ENCODE results near the gene PRKD2. TPM values are rescaled to one million over a fixed set of nuclear protein-coding genes. Genes with fewer than 3 reads are reported as not detected.

The PRKD2 gene
- total and polyA plus RNA-seq, 2 of the 8 experiments (the other 6 are each of a cell fraction or from before 2014, with no cell fraction given) = 24.4 to 63.8 TPM

- Histone ChIP-seq H3K23me2 (ENCODE audit: low read depth, low read length) (peaks cover 11% of the 10 kb centered on the region; the same call in 1 of the 2 replicates), H4K8ac (ENCODE audit: extremely low read depth, insufficient read depth, low read length) (no peak overlapping the region), H2BK15ac (ENCODE audit: low read length) (no peak overlapping the region), H2BK120ac (replicated peaks; ENCODE audit: low read depth, low read length) (no peak overlapping the region), H3K18ac (ENCODE audit: extremely low read depth, low read length) (no peak overlapping the region), H3K9me3 (ENCODE audit: insufficient read depth in 2 of 2, low read depth in 1 of 2, low read length in 1 of 2) (no peaks in the 10 kb centered on the region), H3K36me3 (ENCODE audit: control insufficient read depth in 2 of 4, insufficient read depth in 4 of 4, low read length in 3 of 4) (peaks cover 10 to 44% (median 36%) of the 10 kb centered on the region in 4 experiments; a peak in 6 of 8 replicates), H3K23ac (ENCODE audit: insufficient read length) (no peak overlapping the region), H2AFZ (ENCODE audit: low read length) (no peak overlapping the region), H2BK12ac (ENCODE audit: low read depth, low read length) (no peak overlapping the region), H2BK20ac (ENCODE audit: low read length) (no peak overlapping the region), H4K20me1 (replicated peaks in 1 of 2; ENCODE audit: control insufficient read depth in 1 of 2, insufficient read depth in 2 of 2, low read length in 2 of 2) (peaks cover 7 to 24% of the 10 kb centered on the region in 2 experiments), H3K14ac (ENCODE audit: insufficient read length) (no peak overlapping the region), H3K4me1 (replicated peaks in 1 of 4; ENCODE audit: control insufficient read depth in 3 of 4, insufficient read depth in 4 of 4, low read length in 3 of 4) (peaks cover 0 to 9% (median 5%) of the 10 kb centered on the region in 4 experiments; a peak in 5 of 7 replicates), H4K5ac (ENCODE audit: insufficient read length, low read depth, low read length) (no peak overlapping the region), H3K4ac (replicated peaks; ENCODE audit: insufficient read length, low read depth, low read length) (no peak overlapping the region), H3K4me3 (ENCODE audit: extremely low read depth in 1 of 4, insufficient read depth in 2 of 4, low read depth in 3 of 4, low read length in 4 of 4) (no peak overlapping the region), H3K27ac (ENCODE audit: low read depth, low read length) (no peak overlapping the region), H3K79me2 (ENCODE audit: control insufficient read depth in 1 of 2, insufficient read depth in 2 of 2, low read length in 2 of 2) (peaks cover 0 to 11% of the 10 kb centered on the region in 2 experiments; a peak in 2 of 4 replicates), H3K4me2 (ENCODE audit: insufficient read depth in 1 of 2, low read depth in 2 of 2, low read length in 2 of 2) (no peak overlapping the region), H2AK5ac (ENCODE audit: low read depth, low read length) (no peak overlapping the region), H3K9ac (replicated peaks in 1 of 4; ENCODE audit: extremely low read depth in 1 of 4, low read depth in 3 of 4, low read length in 3 of 4) (no peak overlapping the region), H2BK5ac (ENCODE audit: low read depth, low read length) (no peak overlapping the region; the same call in 1 of the 2 replicates), H3K27me3 (replicated peaks in 1 of 4; ENCODE audit: control insufficient read depth in 3 of 4, extremely low read depth in 1 of 4, insufficient read depth in 3 of 4, low read length in 3 of 4) (no peaks in the 10 kb centered on the region), H3K56ac (replicated peaks; ENCODE audit: insufficient read length, low read depth, low read length) (no peak overlapping the region), H3K79me1 (ENCODE audit: low read depth, low read length) (0 out of 2 replicates have a peak, but pooled peaks cover 4% of the 10 kb centered on the region), H4K91ac (replicated peaks; ENCODE audit: insufficient read length, low read length) (no peak overlapping the region)
- FAIRE-seq = no peak
- POLR2A ChIA-PET (ENCODE audit: partially characterized antibody) = interaction anchor here (1.2 to 2.8 kb wide), 5 partner anchors 9 to 69 kb away, joined by 3 to 7 read pairs (median 5); partner anchors contain the start of gene SLC1A5
- CTCF ChIA-PET (ENCODE audit: partially characterized antibody) = interaction anchor here (2.8 to 15.8 kb wide), 2 partner anchors 11 to 15 kb away, joined by 17 to 188 read pairs; no protein-coding TSS in a partner anchor
- no peak for DNase-seq (ENCODE audit: low read depth in 1 of 2, low spot score in 2 of 2)
- WGBS, 2 experiments (ENCODE audit: extremely low coverage in 1 of 2, insufficient coverage in 1 of 2, insufficient read length in 1 of 2, insufficient replicate concordance in 2 of 2, low coverage in 1 of 2, low lambda C conversion rate in 2 of 2, missing lambda C conversion rate in 1 of 2) = 86% methylated on average over 22 of the region's 25 CpGs; no CpG with 5 or more reads in 1 of the 2 experiments
- TF ChIP-seq USF2 (IDR thresholded peaks at IDR 0.05; ENCODE audit: low read length) = no peak
Measured at GRCh38 chr19:46719629-46720502, 3.0 kb upstream of the PRKD2 start.

All from H1 (cell line).